Measurements from ENCODE around the gene RBM4. TPM values are rescaled to one million over a fixed set of nuclear protein-coding genes. Genes with fewer than 3 reads are reported as not detected.

Gene RBM4
- total RNA-seq, 1 experiment from 2014 or later, result 272 TPM

DNA sequence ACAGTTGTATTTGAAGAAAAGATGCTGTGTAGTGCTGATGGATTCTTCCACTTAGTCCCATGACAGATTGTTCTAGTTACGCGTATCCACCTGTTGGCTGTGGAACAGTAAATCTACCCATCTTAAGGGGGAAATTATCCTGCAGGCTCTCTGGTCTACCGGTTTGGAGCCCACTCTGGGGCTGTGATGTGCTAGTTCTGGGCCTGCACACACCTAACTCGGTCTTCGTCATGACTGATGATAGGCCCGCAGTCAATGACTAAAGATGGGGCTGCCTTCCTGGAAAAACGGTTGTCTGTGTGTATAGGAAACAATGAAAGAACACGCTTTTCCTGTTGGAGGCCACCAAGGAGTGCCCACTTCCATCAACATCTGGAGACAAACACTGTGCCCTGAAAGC lies 45.4 kb downstream of the RBM4 start:
- no peak overlapping the region for H2BK120ac ChIP-seq (ENCODE audit: low read depth, low read length, poor library complexity, severe bottlenecking)
- no peak overlapping the region for H3K4ac ChIP-seq (ENCODE audit: low read depth, low read length)
- H3T11ph ChIP-seq (ENCODE audit: low read length), result no peak overlapping the region
- DNase-seq, result no peak
- no peak overlapping the region for H3K27ac ChIP-seq (ENCODE audit: insufficient read length, low read depth, low read length)
- H3K4me1 Mint-ChIP-seq, result peaks cover 6% of the 10 kb centered on the region in 2 experiments
- H4K20me1 ChIP-seq (ENCODE audit: control insufficient read depth, insufficient read depth, insufficient read length), result no peaks in the 10 kb centered on the region
- H3K27me3 ChIP-seq (ENCODE audit: insufficient read depth, low read length), result no peaks in the 10 kb centered on the region
- no peak overlapping the region for H4K8ac ChIP-seq (replicated peaks; ENCODE audit: insufficient read length, low read depth, low read length)
- no peak overlapping the region for H3K23ac ChIP-seq (ENCODE audit: insufficient read length, low read depth, low read length)
- no peaks in the 10 kb centered on the region; the same call in 1 of the 2 replicates for H3K27me3 Mint-ChIP-seq (ENCODE audit: low read depth)
- H2BK15ac ChIP-seq (ENCODE audit: low read depth, low read length), result no peak overlapping the region
- H3K4me2 ChIP-seq (ENCODE audit: insufficient read depth, insufficient read length, low read length), result no peak overlapping the region
- no peak overlapping the region for H2BK12ac ChIP-seq (ENCODE audit: insufficient read length, low read depth, low read length)
- no peak overlapping the region for H3K14ac ChIP-seq (ENCODE audit: insufficient read depth, low read length)
- no peak for TF ChIP-seq CTCF (conservative IDR thresholded peaks at IDR 0.05)
- peak overlapping the region in 1 of 3 experiments; percentile 20; a peak in 3 of 7 replicates for H3K27ac Mint-ChIP-seq
- H4K5ac ChIP-seq (ENCODE audit: insufficient read length, low read depth, low read length), result no peak overlapping the region
- no peak overlapping the region for H3K18ac ChIP-seq (ENCODE audit: insufficient read length, low read depth, low read length)
- no peaks in the 10 kb centered on the region for H3K23me2 ChIP-seq (ENCODE audit: insufficient read length, low read depth, low read length, poor library complexity, severe bottlenecking)
- no peak overlapping the region for H3K4me3 Mint-ChIP-seq
- no peaks in the 10 kb centered on the region for H3K79me2 ChIP-seq (ENCODE audit: insufficient read depth, low read length)
- H2BK5ac ChIP-seq (ENCODE audit: insufficient read length, low read length), result no peak overlapping the region
- peaks cover 11 to 49% (median 48%) of the 10 kb centered on the region in 3 experiments for H3K36me3 Mint-ChIP-seq (ENCODE audit: insufficient read depth in 1 of 3, low read depth in 3 of 3)
- H2AK5ac ChIP-seq (ENCODE audit: insufficient read length, low read length), result no peak overlapping the region
- H3K79me1 ChIP-seq (ENCODE audit: insufficient read depth, low read depth, low read length, poor library complexity, severe bottlenecking), result no peaks in the 10 kb centered on the region
- H3K56ac ChIP-seq (ENCODE audit: insufficient read length, low read depth, low read length), result no peak overlapping the region
- no peak overlapping the region for H2AFZ ChIP-seq (ENCODE audit: low read length)
- H2BK20ac ChIP-seq (ENCODE audit: low read depth, low read length, poor library complexity, severe bottlenecking), result no peak overlapping the region
- H3K9me3 Mint-ChIP-seq, result no peaks in the 10 kb centered on the region
- no CpG with 5 or more reads among the region's 8 CpGs for WGBS (ENCODE audit: extremely low coverage, insufficient read length, low lambda C conversion rate)
- no peaks in the 10 kb centered on the region for H3K4me1 ChIP-seq (ENCODE audit: insufficient read depth, low read length)
- no peak overlapping the region for H3K9ac ChIP-seq (ENCODE audit: extremely low read depth, insufficient read length, low read length)
- no peaks in the 10 kb centered on the region for H3K9me3 ChIP-seq (ENCODE audit: control insufficient read depth, low read depth, low read length)
- no peak overlapping the region for H4K91ac ChIP-seq (ENCODE audit: insufficient read length, low read depth, low read length)
